ENCODE data around the gene SERP2. TPM values are rescaled to one million over a fixed set of nuclear protein-coding genes. Genes with fewer than 3 reads are reported as not detected.

SERP2 gene
- total RNA-seq, 1 donor from 2014 or later = 0.24 TPM

- Mint-ChIP-seq H3K27ac (no peak overlapping the region), H3K9me3 (no peaks in the 10 kb centered on the region), H3K4me3 (no peak overlapping the region), H3K4me1 (peaks cover 5% of the 10 kb centered on the region), H3K36me3 (ENCODE audit: low read depth) (no peaks in the 10 kb centered on the region), H3K27me3 (peaks cover 27% of the 10 kb centered on the region)
- DNase-seq (no peak), ATAC-seq (ENCODE audit: low read depth) (no peak)
- intact Hi-C loops (cut with micrococcal nuclease) = no loop called here
- ChIA-PET CTCF (no interaction called here), POLR2A (no interaction called here)
- TF ChIP-seq CTCF (IDR thresholded peaks at IDR 0.05) = no peak
Observed at GRCh38 chr13:44371421-44371820, 2.2 kb upstream of the SERP2 start.

GRCh38 chr13:44373247-44373600, 400 bp upstream of the SERP2 start:
- Mint-ChIP-seq H3K27me3 (peaks cover 27% of the 10 kb centered on the region), H3K27ac (no peak overlapping the region), H3K9me3 (no peaks in the 10 kb centered on the region), H3K4me3 (no peak overlapping the region), H3K36me3 (ENCODE audit: low read depth) (no peaks in the 10 kb centered on the region), H3K4me1 (peaks cover 5% of the 10 kb centered on the region)
- CTCF ChIA-PET = no interaction called here
- POLR2A ChIA-PET = interaction anchor here (0.7 kb wide), 1 partner anchor 1923 kb away, joined by 3 read pairs; no protein-coding TSS in a partner anchor
- no peak for ATAC-seq (ENCODE audit: low read depth)
- no peak for TF ChIP-seq CTCF (IDR thresholded peaks at IDR 0.05)
- no peak for DNase-seq
- intact Hi-C loops (cut with micrococcal nuclease) = no loop called here

- Mint-ChIP-seq H3K27me3 (peaks cover 27% of the 10 kb centered on the region), H3K36me3 (ENCODE audit: low read depth) (no peaks in the 10 kb centered on the region), H3K4me3 (no peak overlapping the region), H3K9me3 (no peaks in the 10 kb centered on the region), H3K4me1 (peaks cover 5% of the 10 kb centered on the region), H3K27ac (no peak overlapping the region)
- DNase-seq = no peak
- TF ChIP-seq CTCF (IDR thresholded peaks at IDR 0.05) = no peak
- intact Hi-C loops (cut with micrococcal nuclease) = no loop called here
- CTCF ChIA-PET = no interaction called here
- POLR2A ChIA-PET = no interaction called here
- ATAC-seq (ENCODE audit: low read depth) = no peak
Observed at GRCh38 chr13:44374348-44374712, 706 bp downstream of the SERP2 start.

- ATAC-seq (ENCODE audit: low read depth) = no peak
- H3K4me1 Mint-ChIP-seq = no peaks in the 10 kb centered on the region
Observed at GRCh38 chr13:44378277-44378676, 4.7 kb downstream of the SERP2 start.

GRCh38 chr13:44379885-44380284, 6.3 kb downstream of the SERP2 start:
- H3K27ac Mint-ChIP-seq = no peak overlapping the region
- no peak overlapping the region for H3K4me3 Mint-ChIP-seq
- no peak for TF ChIP-seq CTCF (IDR thresholded peaks at IDR 0.05)
- H3K36me3 Mint-ChIP-seq (ENCODE audit: low read depth) = no peaks in the 10 kb centered on the region
- no peak for DNase-seq
- intact Hi-C loops (cut with micrococcal nuclease) = no loop called here
- H3K4me1 Mint-ChIP-seq = no peaks in the 10 kb centered on the region
- H3K9me3 Mint-ChIP-seq = no peaks in the 10 kb centered on the region
- CTCF ChIA-PET = no interaction called here
- H3K27me3 Mint-ChIP-seq = peaks cover 2% of the 10 kb centered on the region
- no peak for ATAC-seq (ENCODE audit: low read depth)
- POLR2A ChIA-PET = no interaction called here

More at GRCh38 chr13:44378277-44378676, 4.7 kb downstream of the SERP2 start:
- no peak for DNase-seq
- no peaks in the 10 kb centered on the region for H3K36me3 Mint-ChIP-seq (ENCODE audit: low read depth)
- no peak overlapping the region for H3K27ac Mint-ChIP-seq
- H3K27me3 Mint-ChIP-seq = peaks cover 7% of the 10 kb centered on the region
- no peak overlapping the region for H3K4me3 Mint-ChIP-seq
- TF ChIP-seq CTCF (IDR thresholded peaks at IDR 0.05) = no peak
- no peaks in the 10 kb centered on the region for H3K9me3 Mint-ChIP-seq
- intact Hi-C loops (cut with micrococcal nuclease) = no loop called here
- ChIA-PET POLR2A (no interaction called here), CTCF (no interaction called here)

Data from activated B cell treated with CpG ODN at 0.5 μM for 24 hours (primary cell).